DND-41 (cell line): ENCODE measurements around the gene CHD9NB.
"Not testable (repeated sequence)": the region's sequence is repeated elsewhere in the genome, so short reads cannot be mapped to it uniquely, and the experiment has no call there.

Source experiments
- ATAC-seq: fragments of 200-7000 bp; cut with Tn5 transposase; 3 replicates; pipeline ENCODE4 v1.9.1; 2021; ENCODE audit warnings: low read depth; ENCODE audit not compliant: insufficient read depth
- DNase-seq: peaks from one replicate; pipeline ENCODE4 v3.0.0-alpha.2; 2020
- H2AFZ ChIP-seq: 2 replicates; pipeline ENCODE4 v1.6.0; 2012; ENCODE audit warnings: low read depth, low read length
- H3K27ac ChIP-seq: 2 replicates; pipeline ENCODE4 v1.5.1; 2012; ENCODE audit warnings: low read length, inconsistent platforms
- H3K27me3 ChIP-seq: fragments of 200-600 bp; sonication (generic); 2 replicates; pipeline ENCODE4 v1.6.0; 2012; ENCODE audit warnings: low read length, mild to moderate bottlenecking, inconsistent platforms; ENCODE audit not compliant: insufficient read depth, poor library complexity
- H3K36me3 ChIP-seq: 2 replicates; pipeline ENCODE4 v1.5.1; 2012; ENCODE audit warnings: low read length, inconsistent platforms; ENCODE audit not compliant: insufficient read depth
- H3K4me1 ChIP-seq: 2 replicates; pipeline ENCODE4 v1.5.1; 2012; ENCODE audit warnings: mild to moderate bottlenecking, low read length; ENCODE audit not compliant: insufficient read depth
- H3K4me2 ChIP-seq: 2 replicates; pipeline ENCODE4 v1.6.0; 2012; ENCODE audit warnings: mild to moderate bottlenecking, moderate library complexity, low read length, inconsistent platforms; ENCODE audit not compliant: insufficient read depth
- H3K4me3 ChIP-seq, 2 experiments: fragments of 200-600 bp in 1 of 2; shearing (Covaris generic) in 1 of 2; 2 replicates each; pipeline ENCODE4 v1.5.1; 2012 to 2016; ENCODE audit warnings: inconsistent platforms in 2 of 2, low read length in 2 of 2, mild to moderate bottlenecking in 2 of 2, low read depth in 1 of 2, moderate library complexity in 1 of 2
- H3K79me2 ChIP-seq: 2 replicates; pipeline ENCODE4 v1.6.0; 2012; ENCODE audit warnings: low read length, inconsistent platforms; ENCODE audit not compliant: insufficient read depth
- H3K9ac ChIP-seq: 2 replicates; pipeline ENCODE4 v1.6.0; 2012; ENCODE audit warnings: low read depth, mild to moderate bottlenecking, inconsistent platforms, low read length, moderate library complexity
- H3K9me3 ChIP-seq: 2 replicates; pipeline ENCODE4 v1.5.1; 2012; ENCODE audit warnings: low read length, moderate library complexity, mild to moderate bottlenecking, inconsistent platforms; ENCODE audit not compliant: insufficient read depth, severe bottlenecking
- H4K20me1 ChIP-seq: 2 replicates; pipeline ENCODE4 v1.6.0; 2012; ENCODE audit warnings: low read length; ENCODE audit not compliant: insufficient read depth
- CTCF ChIP-seq: IDR thresholded peaks from 2 replicates; pipeline ENCODE4 v1.5.1; 2012; ENCODE audit warnings: borderline replicate concordance, low read length, moderate library complexity, mild to moderate bottlenecking; ENCODE audit not compliant: poor library complexity, severe bottlenecking; ENCODE audit errors: extremely low read depth
- EZH2 ChIP-seq: IDR thresholded peaks from 3 replicates; pipeline ENCODE4 v1.6.1; 2012; ENCODE audit warnings: borderline replicate concordance, low read depth, mild to moderate bottlenecking, moderate library complexity, low read length, inconsistent platforms; ENCODE audit not compliant: severe bottlenecking

The CHD9NB gene

GRCh38 chr16:53041320-53042051 lies 11.2 kb downstream of the CHD9NB start:
- peaks cover 24% of the 10 kb centered on the region for H3K4me1 ChIP-seq
- peak overlapping the region; percentile 24 for H3K9ac ChIP-seq
- H3K4me2 ChIP-seq = peak overlapping the region; percentile 44
- H3K9me3 ChIP-seq = no peaks in the 10 kb centered on the region
- H3K27me3 ChIP-seq = no peaks in the 10 kb centered on the region
- TF ChIP-seq CTCF = no peak
- TF ChIP-seq EZH2 = no peak
- DNase-seq = peak; percentile 65
- H3K4me3 ChIP-seq = no peak overlapping the region
- peak; percentile 96 for ATAC-seq
- no peaks in the 10 kb centered on the region for H4K20me1 ChIP-seq
- H3K36me3 ChIP-seq = no peaks in the 10 kb centered on the region
- peak overlapping the region; percentile 58 for H3K27ac ChIP-seq
- H2AFZ ChIP-seq = peak overlapping the region; percentile 50
- H3K79me2 ChIP-seq = no peaks in the 10 kb centered on the region

GRCh38 chr16:53040788-53041187 lies 11.9 kb downstream of the CHD9NB start:
- DNase-seq = no peak
- H2AFZ ChIP-seq = peak overlapping the region; percentile 50; the same call in 1 of the 2 replicates
- 0 out of 2 replicates have a peak overlapping the region, but pooled peaks have one; percentile 24 for H3K9ac ChIP-seq
- 0 out of 4 replicates have a peak overlapping the region, but pooled peaks of 1 of the 2 experiments have one; percentile 23 for H3K4me3 ChIP-seq
- H3K4me1 ChIP-seq = peaks cover 24% of the 10 kb centered on the region
- no peaks in the 10 kb centered on the region for H3K9me3 ChIP-seq
- no peak for ATAC-seq
- H3K79me2 ChIP-seq = no peaks in the 10 kb centered on the region
- no peaks in the 10 kb centered on the region for H3K27me3 ChIP-seq
- peak overlapping the region; percentile 44; the same call in 1 of the 2 replicates for H3K4me2 ChIP-seq
- H3K27ac ChIP-seq = peak overlapping the region; percentile 58
- no peaks in the 10 kb centered on the region for H3K36me3 ChIP-seq
- H4K20me1 ChIP-seq = no peaks in the 10 kb centered on the region
- TF ChIP-seq CTCF = no peak
- no peak for TF ChIP-seq EZH2

- H3K79me2 ChIP-seq, H3K4me3 ChIP-seq, ATAC-seq, H3K27me3 ChIP-seq, H2AFZ ChIP-seq, H3K4me2 ChIP-seq, H3K27ac ChIP-seq, H3K9ac ChIP-seq, DNase-seq, H4K20me1 ChIP-seq, H3K36me3 ChIP-seq: not testable (repeated sequence)
- Histone ChIP-seq H3K4me1 (peaks cover 14% of the 10 kb centered on the region), H3K9me3 (peaks cover 14% of the 10 kb centered on the region)
These were observed 16.0 kb downstream of the CHD9NB start for GRCh38 chr16:53036711-53037110.

GRCh38 chr16:53036066-53036465 lies 16.6 kb downstream of the CHD9NB start:
- H3K4me1 ChIP-seq = peaks cover 8% of the 10 kb centered on the region
- no peak overlapping the region for H3K4me3 ChIP-seq
- H3K27ac ChIP-seq = no peak overlapping the region
- H3K9me3 ChIP-seq = peaks cover 14% of the 10 kb centered on the region
- H3K27me3 ChIP-seq = no peaks in the 10 kb centered on the region
- no peaks in the 10 kb centered on the region for H3K36me3 ChIP-seq
- H3K9ac ChIP-seq = no peak overlapping the region
- no peak for TF ChIP-seq CTCF
- no peak for TF ChIP-seq EZH2
- no peak overlapping the region for H3K4me2 ChIP-seq
- no peak overlapping the region for H2AFZ ChIP-seq
- DNase-seq = no peak
- no peak for ATAC-seq
- H3K79me2 ChIP-seq = no peaks in the 10 kb centered on the region
- no peaks in the 10 kb centered on the region for H4K20me1 ChIP-seq
